ENCODE results near the gene HSPBP1.
A peak's percentile ranks its signal among the peaks of the same experiment; 100 is the strongest.

Gene HSPBP1

DNA sequence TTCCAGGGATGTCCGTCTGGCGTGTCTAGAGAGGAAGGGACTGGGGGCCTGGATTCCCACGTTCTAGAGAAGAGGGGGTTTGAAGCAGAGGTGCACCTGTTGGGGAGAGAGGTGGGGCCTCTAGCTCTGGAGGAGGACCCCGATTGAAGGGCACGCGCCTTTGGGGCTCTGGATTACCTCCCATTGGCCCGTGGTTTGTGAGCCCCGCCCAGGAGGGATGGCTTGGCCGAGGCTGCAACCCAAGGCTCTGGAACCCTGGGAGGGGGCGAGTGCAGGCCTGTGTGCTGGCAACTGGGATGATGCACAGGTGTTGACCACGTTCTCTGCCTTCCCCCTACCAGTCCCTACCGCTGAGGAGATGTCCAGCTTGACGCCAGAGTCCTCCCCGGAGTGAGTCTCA lies 25.1 kb upstream of the HSPBP1 start:
- DNase-seq (ENCODE audit: low read depth): no peak

- no peak for DNase-seq (ENCODE audit: low read depth)
These were observed 24.5 kb upstream of the HSPBP1 start for GRCh38 chr19:55304279-55304978.

DNA sequence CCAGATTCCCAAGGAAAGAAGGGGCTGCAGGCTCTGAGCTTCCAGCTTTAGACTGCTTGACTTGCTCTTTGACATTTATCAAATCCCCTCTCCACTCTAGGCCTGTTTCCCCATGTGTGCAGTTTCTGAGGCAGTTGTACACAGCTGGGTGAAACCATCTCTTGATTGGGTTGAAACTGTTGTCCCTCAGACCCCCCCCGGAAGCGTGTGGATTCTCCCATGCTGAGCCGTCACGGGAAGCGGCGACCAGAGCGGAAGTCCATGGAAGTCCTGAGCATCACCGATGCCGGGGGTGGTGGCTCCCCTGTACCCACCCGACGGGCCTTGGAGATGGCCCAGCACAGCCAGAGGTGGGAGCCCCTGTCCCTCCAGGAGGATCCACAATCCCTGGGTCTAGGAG lies 23.6 kb upstream of the HSPBP1 start:
- DNase-seq (ENCODE audit: low read depth): no peak

GRCh38 chr19:55302318-55302703 lies 22.4 kb upstream of the HSPBP1 start:
- no peak for DNase-seq (ENCODE audit: low read depth)

- DNase-seq (ENCODE audit: low read depth): peak; percentile 78
These were observed 21.8 kb upstream of the HSPBP1 start for GRCh38 chr19:55301459-55302317.

DNA sequence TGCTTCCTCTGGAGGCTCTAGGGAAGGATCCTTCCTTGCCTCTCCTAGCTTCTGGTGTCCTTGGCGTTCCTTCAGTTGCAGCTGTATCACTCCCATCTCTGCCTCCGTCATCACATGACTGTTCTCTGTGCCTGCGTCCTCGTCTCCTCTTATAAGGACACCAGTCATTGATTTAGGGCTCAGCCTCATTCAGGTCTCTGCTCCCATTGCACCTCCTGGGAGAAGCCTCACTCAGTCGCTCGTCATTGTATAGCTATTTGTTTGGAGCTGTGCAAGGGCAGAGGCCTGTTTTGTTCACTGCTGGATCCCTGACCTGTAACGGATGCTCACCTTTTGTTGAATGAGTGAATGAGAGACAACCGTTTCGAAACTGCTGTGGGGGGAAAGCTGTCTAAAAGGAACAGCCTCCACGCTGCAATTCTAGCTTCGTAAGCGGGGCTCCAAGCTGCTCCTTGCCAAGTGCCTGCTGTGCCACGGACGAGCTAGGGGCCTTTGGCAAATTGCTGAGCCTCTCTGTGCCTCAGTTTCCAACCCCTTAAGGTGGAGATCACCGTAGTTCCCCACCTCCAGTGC lies 21.1 kb upstream of the HSPBP1 start:
- no peak for DNase-seq (ENCODE audit: low read depth)

GRCh38 chr19:55299991-55300390 lies 20.1 kb upstream of the HSPBP1 start:
- DNase-seq (ENCODE audit: low read depth): no peak

DNA sequence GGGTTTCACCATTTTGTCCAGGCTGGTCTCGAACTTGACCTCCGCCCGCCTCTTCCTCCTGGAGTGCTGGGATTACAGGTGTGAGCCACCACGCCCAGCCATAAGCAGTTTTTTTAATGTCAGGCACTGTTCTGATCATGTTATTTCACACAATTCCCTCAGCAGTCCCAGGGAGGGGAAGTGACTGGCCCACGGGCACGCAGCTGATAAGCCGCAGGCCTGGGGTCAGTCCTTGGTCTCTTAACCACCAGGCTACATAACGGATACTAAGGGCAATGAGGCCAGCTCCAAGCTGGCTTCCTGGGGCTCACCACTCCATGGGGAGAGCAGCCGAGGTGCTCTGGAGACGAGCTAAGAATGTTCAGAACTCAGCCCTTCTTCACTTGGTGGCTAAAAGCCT lies 17.4 kb upstream of the HSPBP1 start:
- peak; percentile 58 for DNase-seq (ENCODE audit: low read depth)

DNA sequence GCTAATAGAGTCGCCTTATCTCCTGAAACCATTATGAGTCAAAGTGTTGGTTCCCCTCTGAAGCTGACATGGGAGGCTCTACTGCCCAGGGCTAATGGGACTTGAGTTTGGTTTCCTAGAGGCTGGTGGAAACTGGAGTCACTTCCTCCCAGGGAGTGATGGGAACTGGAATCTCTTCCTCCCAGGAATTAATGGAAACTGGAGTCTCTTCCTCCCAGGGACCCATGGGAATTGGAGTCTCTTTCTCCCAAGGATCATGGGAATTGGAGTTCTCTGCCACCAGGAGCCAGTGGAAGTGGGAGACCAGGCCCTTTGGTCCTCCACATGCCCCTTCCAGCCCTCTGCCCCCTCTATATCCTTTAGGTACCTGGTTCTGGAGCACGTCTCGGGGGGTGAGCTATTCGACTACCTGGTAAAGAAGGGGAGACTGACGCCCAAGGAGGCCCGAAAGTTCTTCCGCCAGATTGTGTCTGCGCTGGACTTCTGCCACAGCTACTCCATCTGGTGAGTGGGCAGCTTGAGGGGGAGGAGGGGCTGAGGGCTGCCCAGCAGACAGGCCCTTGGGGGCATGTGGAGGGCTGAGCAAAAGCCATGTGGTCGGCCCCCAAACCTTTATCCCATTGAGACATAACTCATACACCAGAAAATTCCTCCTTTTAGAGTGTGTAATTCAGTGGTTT lies 9.3 kb upstream of the HSPBP1 start:
- no peak for DNase-seq (ENCODE audit: low read depth)

DNA sequence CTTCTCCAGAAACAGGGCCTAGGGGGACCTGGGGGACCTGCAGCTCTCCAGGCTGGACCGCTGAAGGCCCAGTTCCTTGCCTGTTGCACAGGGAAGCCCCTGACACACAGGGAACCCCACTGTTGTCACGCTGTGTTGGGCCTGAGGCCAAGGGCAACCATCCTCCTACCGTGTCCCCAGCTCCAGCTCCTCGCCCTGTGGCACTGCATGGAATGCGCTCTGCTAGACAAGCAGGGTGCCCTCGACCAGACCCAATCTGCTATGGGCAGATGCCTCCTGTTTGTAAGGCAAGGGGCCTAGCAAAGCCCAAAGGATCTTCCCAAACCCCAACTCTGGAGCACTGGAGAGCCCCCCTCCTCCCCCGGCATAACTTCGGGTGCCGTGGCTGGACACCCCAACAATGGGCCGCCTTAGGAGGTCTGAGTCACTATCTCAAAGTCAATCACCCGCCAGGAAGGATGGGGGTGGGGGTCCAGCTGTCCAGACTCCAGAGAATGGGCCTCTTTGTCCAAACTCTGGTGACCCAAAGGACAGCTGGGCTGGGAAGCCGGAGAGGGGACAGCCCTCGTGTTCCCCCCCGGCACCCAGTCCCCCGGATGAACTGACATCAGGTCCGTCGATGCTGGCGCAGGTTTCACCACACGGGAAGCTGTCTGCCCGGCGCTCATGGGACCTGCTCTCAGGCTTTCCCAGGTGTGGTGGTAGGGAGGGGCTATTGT lies 7.6 kb upstream of the HSPBP1 start:
- no peak for DNase-seq (ENCODE audit: low read depth)

GRCh38 chr19:55285229-55285890 lies 5.5 kb upstream of the HSPBP1 start:
- no peak for DNase-seq (ENCODE audit: low read depth)

DNA sequence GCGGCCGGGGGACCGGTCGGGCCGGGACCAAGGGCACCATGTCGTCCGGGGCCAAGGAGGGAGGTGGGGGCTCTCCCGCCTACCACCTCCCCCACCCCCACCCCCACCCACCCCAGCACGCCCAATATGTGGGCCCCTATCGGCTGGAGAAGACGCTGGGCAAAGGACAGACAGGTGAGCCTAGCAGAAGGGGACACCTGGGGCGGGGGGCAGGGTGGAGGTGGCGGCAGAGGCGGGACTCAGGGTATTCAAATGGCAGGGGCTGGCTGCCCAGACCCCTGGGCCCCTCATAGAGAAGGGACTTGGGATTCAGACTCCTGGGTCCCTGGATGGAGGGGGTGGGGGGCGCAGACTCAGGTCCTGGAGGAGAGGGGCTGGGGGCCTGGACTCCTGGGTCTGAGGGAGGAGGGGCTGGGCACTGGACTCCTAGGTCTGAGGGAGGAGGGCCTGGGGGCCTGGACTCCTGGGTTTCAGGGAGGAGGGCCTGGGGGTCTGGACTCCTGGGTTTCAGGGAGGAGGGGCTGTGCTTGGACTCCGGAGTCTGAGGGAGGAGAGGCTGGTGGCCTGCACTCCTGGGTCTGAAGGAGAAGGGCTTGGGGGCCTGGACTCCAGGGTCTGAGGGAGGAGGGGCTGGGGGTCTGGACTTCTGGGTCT lies 4.6 kb upstream of the HSPBP1 start:
- DNase-seq (ENCODE audit: low read depth): no peak

- no peak for DNase-seq (ENCODE audit: low read depth)
These were observed 3.9 kb upstream of the HSPBP1 start, which contains the start of gene BRSK1 for GRCh38 chr19:55283548-55284377. Gene BRSK1, plus strand, starts transcription at chr19:55283997. Its CDS starts 446 bp downstream, at chr19:55284443.

DNA sequence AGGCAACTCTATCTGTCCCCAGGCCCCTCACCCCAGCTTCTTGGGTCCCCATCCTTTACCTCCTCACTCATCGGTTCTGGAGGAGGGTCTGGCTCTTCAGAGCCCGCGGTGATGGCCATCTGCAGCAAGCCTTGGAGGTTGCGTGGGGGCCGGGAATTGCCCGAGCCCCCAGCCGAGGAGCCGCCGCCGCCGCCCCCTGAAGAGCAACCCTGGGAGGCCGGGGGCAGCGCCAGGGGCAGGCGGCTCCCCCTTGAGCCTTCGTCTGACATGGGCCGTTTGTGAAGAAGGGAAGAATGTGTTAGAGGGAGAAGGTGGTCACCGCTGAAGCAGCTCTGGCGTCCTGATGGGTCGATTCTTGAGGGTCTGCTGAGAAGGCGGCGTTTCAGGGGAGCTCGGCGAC lies 570 bp downstream of the HSPBP1 start:
- DNase-seq (ENCODE audit: low read depth): no peak

DNA sequence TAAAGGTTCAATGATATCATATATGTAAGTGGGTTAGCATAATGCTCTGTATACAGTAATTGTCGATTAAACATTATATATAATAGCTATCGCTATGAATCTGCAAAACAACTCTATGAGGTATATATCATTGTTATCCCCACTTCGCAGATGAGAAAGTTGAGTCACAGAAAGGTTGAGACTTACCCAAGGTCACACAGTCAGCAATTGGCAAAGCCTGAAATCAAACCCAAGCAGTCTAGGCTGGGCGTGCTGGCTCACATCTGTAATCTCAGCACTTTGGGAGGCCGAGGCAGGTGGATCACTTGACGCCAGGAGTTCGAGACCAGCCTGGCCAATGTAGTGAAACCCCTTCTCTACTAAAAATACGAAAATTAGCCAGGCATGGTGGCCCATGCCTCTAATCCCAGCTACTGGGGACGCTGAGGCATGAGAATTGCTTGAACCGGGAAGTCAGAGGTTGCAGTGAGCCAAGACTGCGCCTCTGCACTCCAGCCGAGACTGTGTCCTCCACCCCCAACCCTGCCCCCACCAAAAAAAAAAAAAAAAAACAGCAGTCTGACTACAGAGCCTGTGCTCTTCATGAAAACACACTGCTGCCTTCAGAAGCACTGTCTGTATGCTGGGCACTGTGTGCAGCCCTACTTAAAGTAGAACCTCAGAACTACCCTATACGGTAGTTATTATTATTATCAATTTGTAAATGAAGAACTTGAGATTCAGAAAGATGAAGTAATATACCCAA lies 1.3 kb downstream of the HSPBP1 start:
- DNase-seq (ENCODE audit: low read depth): no peak

DNA sequence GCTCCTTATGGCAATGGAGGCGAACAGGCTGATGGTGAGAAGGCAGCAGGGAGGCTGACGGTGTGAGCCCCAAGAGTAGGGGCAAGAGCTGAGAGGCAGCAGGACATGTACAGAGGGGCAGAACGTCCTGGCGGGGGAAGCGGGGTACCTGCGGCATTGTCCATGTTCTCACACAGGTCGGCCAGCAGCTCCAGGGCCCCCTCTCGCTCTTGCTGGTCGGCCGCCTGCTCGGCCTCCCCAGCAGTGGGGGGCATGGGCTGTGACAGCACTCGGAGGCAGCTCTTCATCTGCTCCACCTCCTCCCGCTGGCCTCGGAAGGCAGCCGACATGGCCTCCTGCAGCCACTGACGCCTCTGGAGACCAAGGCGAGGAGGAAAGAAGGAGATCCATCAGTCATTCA lies 2.4 kb downstream of the HSPBP1 start:
- DNase-seq (ENCODE audit: low read depth): no peak

GRCh38 chr19:55276720-55277430 lies 3.0 kb downstream of the HSPBP1 start:
- DNase-seq (ENCODE audit: low read depth): no peak

Measured in CMK (cell line).